Hepatocyte (in vitro differentiated cells): ENCODE data around the gene TBL3. TPM values are rescaled to one million over a fixed set of nuclear protein-coding genes. Genes with fewer than 3 reads are reported as not detected.
"Not testable (repeated sequence)": the region's sequence is repeated elsewhere in the genome, so short reads cannot be mapped to it uniquely, and the experiment has no call there.

Experiments
- DNase-seq: peaks from one replicate; pipeline ENCODE4 v3.0.0-alpha.2; 2016; ENCODE audit warnings: low spot score
- H2AFZ ChIP-seq: fragments of 200-600 bp; sonication (generic); 2 replicates; pipeline ENCODE4 v1.6.0; 2016; ENCODE audit warnings: antibody characterized with exemption, mild to moderate bottlenecking
- H3K27ac ChIP-seq: fragments of 200-600 bp; sonication (generic); 2 replicates; pipeline ENCODE4 v1.5.1; 2016; ENCODE audit warnings: mild to moderate bottlenecking
- H3K27me3 ChIP-seq: fragments of 200-600 bp; sonication (generic); 2 replicates; pipeline ENCODE4 v1.6.1; 2016
- H3K36me3 ChIP-seq: fragments of 200-600 bp; sonication (generic); replicated peaks from 2 replicates; pipeline ENCODE4 v1.5.1; 2016; ENCODE audit warnings: low read depth; ENCODE audit not compliant: insufficient read depth
- H3K4me1 ChIP-seq: fragments of 200-600 bp; sonication (generic); 2 replicates; pipeline ENCODE4 v1.5.1; 2016; ENCODE audit warnings: mild to moderate bottlenecking, moderate library complexity; ENCODE audit not compliant: insufficient read depth
- H3K4me2 ChIP-seq: fragments of 200-600 bp; sonication (generic); 2 replicates; pipeline ENCODE4 v1.6.0; 2016
- H3K4me3 ChIP-seq: fragments of 200-600 bp; sonication (generic); 2 replicates; pipeline ENCODE4 v1.5.1; 2016; ENCODE audit warnings: mild to moderate bottlenecking
- H3K79me2 ChIP-seq: fragments of 200-600 bp; sonication (generic); 2 replicates; pipeline ENCODE4 v1.6.0; 2017; ENCODE audit warnings: mild to moderate bottlenecking
- H3K9me2 ChIP-seq: fragments of 200-600 bp; sonication (generic); replicated peaks from 2 replicates; pipeline ENCODE4 v1.6.0; 2017; ENCODE audit warnings: mild to moderate bottlenecking; ENCODE audit not compliant: insufficient read depth
- H3K9me3 ChIP-seq: fragments of 200-600 bp; sonication (generic); 2 replicates; pipeline ENCODE4 v1.5.1; 2016; ENCODE audit warnings: low read depth, mild to moderate bottlenecking
- H4K20me1 ChIP-seq: fragments of 200-600 bp; sonication (generic); 2 replicates; pipeline ENCODE4 v1.6.0; 2016; ENCODE audit warnings: mild to moderate bottlenecking; ENCODE audit not compliant: insufficient read depth, poor library complexity, severe bottlenecking
- CTCF ChIP-seq: fragments of 200-600 bp; sonication (generic); IDR thresholded peaks from 2 replicates; pipeline ENCODE4 v1.5.1; 2016; ENCODE audit warnings: antibody characterized with exemption, mild to moderate bottlenecking; ENCODE audit not compliant: poor library complexity
- EZH2 ChIP-seq: fragments of 200-600 bp; sonication (generic); IDR thresholded peaks from 2 replicates; pipeline ENCODE4 v1.6.1; 2016; ENCODE audit warnings: antibody characterized with exemption, mild to moderate bottlenecking, borderline replicate concordance
- EZH2phosphoT487 ChIP-seq: fragments of 200-600 bp; sonication (generic); IDR thresholded peaks from one replicate; pipeline ENCODE4 v1.6.1; 2018; ENCODE audit warnings: antibody characterized with exemption, mild to moderate bottlenecking, low read depth, moderate library complexity; ENCODE audit not compliant: unreplicated experiment, severe bottlenecking
- WGBS: methylation state at CpG from one replicate; pipeline ENCODE4 v1.1.6; 2016; ENCODE audit warnings: low lambda C conversion rate; ENCODE audit errors: missing lambda C conversion rate; 5-methylcytosine and 5-hydroxymethylcytosine counted together
- polyA plus RNA-seq: library from polyadenylated mRNA; unstranded; fragments of >200 nt; fragmentation: Nextera tagmentation; extraction: Ambion mirVana; gene quantifications from 2 replicates; pipeline ENCODE4 v1.2.1, GENCODE V29; 2016
- total RNA-seq: library from RNA; depleted of rRNA; stranded (reverse); fragments of >200 nt; gene quantifications from 2 replicates; pipeline ENCODE4 v1.2.3, GENCODE V29; 2014

The TBL3 gene
- total and polyA plus RNA-seq, 2 experiments from 2014 or later = 24.2 to 48.5 TPM

GRCh38 chr16:1938910-1939309, 32.9 kb upstream of the TBL3 start:
- H3K4me2 ChIP-seq = no peak overlapping the region
- no peaks in the 10 kb centered on the region for H3K9me2 ChIP-seq
- no peak for DNase-seq
- H2AFZ ChIP-seq = no peak overlapping the region
- no peak overlapping the region for H3K27ac ChIP-seq
- H3K9me3 ChIP-seq = no peaks in the 10 kb centered on the region
- TF ChIP-seq CTCF (no peak), EZH2phosphoT487 (no peak), EZH2 (no peak)
- no peaks in the 10 kb centered on the region for H3K27me3 ChIP-seq
- H4K20me1 ChIP-seq = no peaks in the 10 kb centered on the region
- WGBS = 95% methylated on average over 17 of the region's 17 CpGs
- H3K36me3 ChIP-seq = no peaks in the 10 kb centered on the region
- H3K4me1 ChIP-seq = peaks cover 24% of the 10 kb centered on the region
- peaks cover 10% of the 10 kb centered on the region for H3K79me2 ChIP-seq
- no peak overlapping the region for H3K4me3 ChIP-seq

GRCh38 chr16:1939833-1940232, 32.0 kb upstream of the TBL3 start:
- Histone ChIP-seq H3K4me1 (peaks cover 24% of the 10 kb centered on the region), H3K27ac (peak overlapping the region; percentile 70), H3K79me2 (peaks cover 10% of the 10 kb centered on the region), H3K4me2 (peak overlapping the region; percentile 20)
- H3K27me3 ChIP-seq, H3K9me3 ChIP-seq, H3K4me3 ChIP-seq, H3K9me2 ChIP-seq, H3K36me3 ChIP-seq, DNase-seq, H2AFZ ChIP-seq, H4K20me1 ChIP-seq: not testable (repeated sequence)
- 81% methylated on average over 8 of the region's 8 CpGs for WGBS

- no peak for DNase-seq
- Histone ChIP-seq H2AFZ (no peak overlapping the region), H3K27me3 (no peaks in the 10 kb centered on the region), H3K4me2 (peak overlapping the region; percentile 87), H3K9me3 (no peaks in the 10 kb centered on the region), H3K9me2 (no peaks in the 10 kb centered on the region), H3K4me3 (no peak overlapping the region), H4K20me1 (no peaks in the 10 kb centered on the region), H3K79me2 (peaks cover 10% of the 10 kb centered on the region), H3K4me1 (peaks cover 24% of the 10 kb centered on the region), H3K36me3 (no peaks in the 10 kb centered on the region), H3K27ac (peak overlapping the region; percentile 70)
- TF ChIP-seq EZH2phosphoT487 = no peak
- TF ChIP-seq CTCF = no peak
- no peak for TF ChIP-seq EZH2
- WGBS = 82% methylated on average over 23 of the region's 23 CpGs
Observed at GRCh38 chr16:1940273-1941161, 31.3 kb upstream of the TBL3 start.
